Calu3 (cell line): Measurements from ENCODE around the gene BIRC5. TPM values are rescaled to one million over a fixed set of nuclear protein-coding genes. Genes with fewer than 3 reads are reported as not detected.

Experiments
- Bru-seq: library from RNA; stranded (reverse); fragments of 400-500 nt; gene quantifications from one replicate; lab custom pipeline; 2021; lab: Mats Ljungman, UMichigan
- BruChase-seq, 2 experiments: library from RNA; stranded (reverse); fragments of 400-500 nt; gene quantifications; one replicate each; lab custom pipeline; 2021; lab: Mats Ljungman, UMichigan
- BruUV-seq: library from RNA; stranded (reverse); fragments of 400-500 nt; replicated peaks from 2 replicates; lab custom pipeline; 2021; lab: Mats Ljungman, UMichigan
- CTCF ChIA-PET: fragments of 300-600 bp; sonication (Branson Sonifier 250); formaldehyde crosslinking; loops from one replicate; lab custom pipeline; 2022; ENCODE audit warnings: antibody characterized with exemption; lab: Charles Lee
- DNase-seq: peaks from one replicate; pipeline ENCODE4 v3.0.0; 2022
- H3K27ac Mint-ChIP-seq: one replicate; pipeline ENCODE4 v1.8.0; 2022; ENCODE audit warnings: mixed read lengths; ENCODE audit not compliant: unreplicated experiment
- H3K27me3 Mint-ChIP-seq: one replicate; pipeline ENCODE4 v1.8.0; 2022; ENCODE audit warnings: mixed read lengths; ENCODE audit not compliant: unreplicated experiment
- H3K36me3 Mint-ChIP-seq: one replicate; pipeline ENCODE4 v1.8.0; 2022; ENCODE audit warnings: mild to moderate bottlenecking, moderate library complexity, mixed read lengths; ENCODE audit not compliant: insufficient read depth, unreplicated experiment
- H3K4me1 Mint-ChIP-seq: one replicate; pipeline ENCODE4 v1.8.0; 2022; ENCODE audit warnings: mild to moderate bottlenecking, low read depth, mixed read lengths; ENCODE audit not compliant: unreplicated experiment
- H3K4me3 Mint-ChIP-seq: one replicate; pipeline ENCODE4 v1.8.0; 2022; ENCODE audit warnings: mild to moderate bottlenecking, low read depth, moderate library complexity, mixed read lengths; ENCODE audit not compliant: unreplicated experiment
- H3K9me3 Mint-ChIP-seq: one replicate; pipeline ENCODE4 v1.8.0; 2022; ENCODE audit warnings: low read depth, mixed read lengths; ENCODE audit not compliant: unreplicated experiment
- intact Hi-C: fragments of 100-400 bp; cut with micrococcal nuclease; formaldehyde crosslinking; loops from one replicate; pipeline ENCODE4 v1.10.0; 2022; ENCODE audit not compliant: unreplicated experiment
- long read RNA-seq: library from polyadenylated mRNA; stranded (forward); transcript quantifications from one replicate; pipeline ENCODE4 v2.0.0, GENCODE V29; 2022
- total RNA-seq: library from RNA; stranded (reverse); gene quantifications from 2 replicates; pipeline ENCODE4 v1.2.3, GENCODE V29; 2022
- TF ChIP-seq, protein P1 (sequence below): fragments of 200-600 bp; IDR thresholded peaks from one replicate; pipeline ENCODE4 v1.8.0; 2022; ENCODE audit warnings: antibody characterized with exemption; ENCODE audit not compliant: unreplicated experiment

The BIRC5 gene
- 52.4 and 58.5 TPM in 2 replicates for total RNA-seq
- Bru-seq, nascent RNA = percentile 84 among the genes with signal in this experiment
- percentile 97 among the genes with signal in this experiment for BruChase-seq, experiment 1, labeled RNA remaining after a 6-hour chase
- percentile 96 among the genes with signal in this experiment for BruChase-seq, experiment 2, labeled RNA remaining after a 2-hour chase
- long read RNA-seq, transcript BIRC5-201 (5 exons, 2,711 nt) = minor isoform, 14 of 152 reads
- long read RNA-seq, transcript BIRC5-202 (4 exons, 2,630 nt) = major isoform, 118 of 152 reads
- long read RNA-seq, transcript BIRC5-203 (3 exons, 2,446 nt) = minor isoform, 9 of 152 reads
- long read RNA-seq, partial matches to known transcripts = 3 of 152 reads
- long read RNA-seq, other reads (novel, unspliced or antisense) = 8 of 152 reads

DNA sequence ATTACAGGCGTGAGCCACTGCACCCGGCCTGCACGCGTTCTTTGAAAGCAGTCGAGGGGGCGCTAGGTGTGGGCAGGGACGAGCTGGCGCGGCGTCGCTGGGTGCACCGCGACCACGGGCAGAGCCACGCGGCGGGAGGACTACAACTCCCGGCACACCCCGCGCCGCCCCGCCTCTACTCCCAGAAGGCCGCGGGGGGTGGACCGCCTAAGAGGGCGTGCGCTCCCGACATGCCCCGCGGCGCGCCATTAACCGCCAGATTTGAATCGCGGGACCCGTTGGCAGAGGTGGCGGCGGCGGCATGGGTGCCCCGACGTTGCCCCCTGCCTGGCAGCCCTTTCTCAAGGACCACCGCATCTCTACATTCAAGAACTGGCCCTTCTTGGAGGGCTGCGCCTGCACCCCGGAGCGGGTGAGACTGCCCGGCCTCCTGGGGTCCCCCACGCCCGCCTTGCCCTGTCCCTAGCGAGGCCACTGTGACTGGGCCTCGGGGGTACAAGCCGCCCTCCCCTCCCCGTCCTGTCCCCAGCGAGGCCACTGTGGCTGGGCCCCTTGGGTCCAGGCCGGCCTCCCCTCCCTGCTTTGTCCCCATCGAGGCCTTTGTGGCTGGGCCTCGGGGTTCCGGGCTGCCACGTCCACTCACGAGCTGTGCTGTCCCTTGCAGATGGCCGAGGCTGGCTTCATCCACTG is at the start of gene BIRC5:
Gene BIRC5 (plus strand): TSS at position 238 of the 690 bp plus-strand sequence. CDS start 64 bp downstream, at position 302.
- H3K4me3 Mint-ChIP-seq = peak within 1 kb of the TSS; percentile 82
- H3K4me1 Mint-ChIP-seq = no peaks in the 10 kb centered on the region
- no TSS peak for BruUV-seq
- H3K9me3 Mint-ChIP-seq = no peaks in the 10 kb centered on the region
- intact Hi-C loops = no loop called here
- peak within 1 kb of the TSS; percentile 47 for H3K27ac Mint-ChIP-seq
- CTCF ChIA-PET = interaction anchor here (0.7 kb wide), 1 partner anchor 72 kb away, joined by 3 read pairs; no protein-coding TSS in a partner anchor
- H3K36me3 Mint-ChIP-seq = peaks cover 36% of the 10 kb centered on the region
- H3K27me3 Mint-ChIP-seq = no peaks in the 10 kb centered on the region
- peak; percentile 95 for DNase-seq
- TF ChIP-seq, protein P1, sequence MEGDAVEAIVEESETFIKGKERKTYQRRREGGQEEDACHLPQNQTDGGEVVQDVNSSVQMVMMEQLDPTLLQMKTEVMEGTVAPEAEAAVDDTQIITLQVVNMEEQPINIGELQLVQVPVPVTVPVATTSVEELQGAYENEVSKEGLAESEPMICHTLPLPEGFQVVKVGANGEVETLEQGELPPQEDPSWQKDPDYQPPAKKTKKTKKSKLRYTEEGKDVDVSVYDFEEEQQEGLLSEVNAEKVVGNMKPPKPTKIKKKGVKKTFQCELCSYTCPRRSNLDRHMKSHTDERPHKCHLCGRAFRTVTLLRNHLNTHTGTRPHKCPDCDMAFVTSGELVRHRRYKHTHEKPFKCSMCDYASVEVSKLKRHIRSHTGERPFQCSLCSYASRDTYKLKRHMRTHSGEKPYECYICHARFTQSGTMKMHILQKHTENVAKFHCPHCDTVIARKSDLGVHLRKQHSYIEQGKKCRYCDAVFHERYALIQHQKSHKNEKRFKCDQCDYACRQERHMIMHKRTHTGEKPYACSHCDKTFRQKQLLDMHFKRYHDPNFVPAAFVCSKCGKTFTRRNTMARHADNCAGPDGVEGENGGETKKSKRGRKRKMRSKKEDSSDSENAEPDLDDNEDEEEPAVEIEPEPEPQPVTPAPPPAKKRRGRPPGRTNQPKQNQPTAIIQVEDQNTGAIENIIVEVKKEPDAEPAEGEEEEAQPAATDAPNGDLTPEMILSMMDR = no peak

DNA sequence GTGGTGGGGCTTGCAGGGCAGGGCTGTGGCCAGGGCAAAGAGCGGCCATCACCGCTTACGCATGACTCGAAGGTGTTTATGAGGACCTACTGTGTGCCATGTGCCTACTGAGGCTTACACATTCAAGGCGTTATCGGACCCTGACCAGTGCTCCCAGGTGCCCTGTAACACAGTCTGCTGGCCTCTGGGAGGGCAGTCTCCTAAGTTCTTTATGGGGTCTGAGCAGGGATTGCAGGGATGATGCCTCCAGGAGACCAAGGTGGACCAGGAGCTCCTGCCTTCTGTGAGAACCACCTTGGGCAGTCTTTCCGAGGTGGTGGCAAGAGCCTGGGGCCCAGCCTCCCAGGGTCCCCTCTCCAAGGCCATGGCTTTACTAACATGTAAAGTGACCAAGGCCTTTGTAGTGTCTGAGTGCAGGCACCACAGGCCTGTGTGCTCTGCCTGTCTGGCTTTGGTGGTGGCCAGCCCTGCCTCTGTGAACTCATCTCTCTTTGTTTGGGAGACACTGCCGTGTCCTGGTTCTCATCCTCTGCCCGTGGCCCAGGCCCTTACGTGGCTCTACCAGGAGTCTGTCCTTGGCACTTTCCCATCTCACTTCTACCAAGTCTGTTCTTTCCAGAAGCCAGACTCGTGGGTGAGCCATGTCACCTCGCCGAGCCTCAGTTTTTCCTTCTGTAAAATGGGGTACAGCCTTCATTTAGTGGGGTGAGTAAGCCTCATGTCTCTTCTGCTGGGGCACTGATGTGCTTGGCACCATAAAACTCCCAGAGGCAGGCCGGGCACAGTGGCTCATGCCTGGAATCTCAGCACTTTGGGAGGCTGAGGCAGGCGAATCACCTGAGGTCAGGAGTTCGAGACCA is 49.1 kb upstream of the BIRC5 start:
- H3K36me3 Mint-ChIP-seq = peaks cover 32% of the 10 kb centered on the region
- H3K27me3 Mint-ChIP-seq = no peaks in the 10 kb centered on the region
- H3K9me3 Mint-ChIP-seq = no peaks in the 10 kb centered on the region
- DNase-seq = no peak
- CTCF ChIA-PET = interaction anchor here (0.5 kb wide), 1 partner anchor 17 kb away, joined by 3 read pairs; no protein-coding TSS in a partner anchor
- H3K27ac Mint-ChIP-seq = no peak overlapping the region
- TF ChIP-seq, protein P1 = no peak
- no peaks in the 10 kb centered on the region for H3K4me1 Mint-ChIP-seq
- intact Hi-C loops = no loop called here
- no peak overlapping the region for H3K4me3 Mint-ChIP-seq
- no TSS peak for BruUV-seq

DNA sequence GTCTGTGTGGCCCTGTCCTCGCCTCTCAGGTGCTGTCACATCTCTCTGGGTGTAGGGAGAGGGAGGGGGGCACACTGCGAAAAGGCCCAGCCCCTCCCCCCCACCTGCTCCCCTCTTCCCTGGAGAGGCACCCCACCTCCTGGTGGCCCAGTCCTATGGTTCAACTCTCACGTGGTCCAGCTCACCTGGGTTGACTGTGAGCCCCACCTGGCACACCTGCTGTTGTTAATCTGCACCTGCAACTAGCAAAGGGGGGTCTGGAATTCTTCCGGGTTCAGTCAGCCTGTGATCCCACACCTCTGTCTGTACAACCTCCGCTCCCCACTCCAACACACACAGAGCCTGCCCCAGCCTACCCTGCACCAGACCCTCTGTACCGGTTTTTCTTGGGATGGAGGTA is 47.6 kb upstream of the BIRC5 start:
- H3K9me3 Mint-ChIP-seq = no peaks in the 10 kb centered on the region
- DNase-seq = no peak
- CTCF ChIA-PET = no interaction called here
- H3K4me3 Mint-ChIP-seq = no peak overlapping the region
- peaks cover 7% of the 10 kb centered on the region for H3K4me1 Mint-ChIP-seq
- no peaks in the 10 kb centered on the region for H3K27me3 Mint-ChIP-seq
- intact Hi-C loops = no loop called here
- peaks cover 33% of the 10 kb centered on the region for H3K36me3 Mint-ChIP-seq
- H3K27ac Mint-ChIP-seq = no peak overlapping the region
- no TSS peak for BruUV-seq
- TF ChIP-seq, protein P1 = no peak
